HEK293 (cell line): Measurements from ENCODE around the gene PACS1.

Experiments
- CTCF ChIP-seq: fragments of 450-650 bp; formaldehyde crosslinking; IDR thresholded peaks from 2 replicates; pipeline ENCODE4 v1.5.1; 2016; ENCODE audit warnings: missing biosample characterization, missing genetic modification characterization
- GLIS2 ChIP-seq: fragments of 450-650 bp; formaldehyde crosslinking; IDR thresholded peaks from 2 replicates; pipeline ENCODE4 v1.5.1; 2016; ENCODE audit warnings: missing biosample characterization, missing genetic modification characterization
- MZF1 ChIP-seq: fragments of 450-650 bp; formaldehyde crosslinking; IDR thresholded peaks from 2 replicates; pipeline ENCODE4 v1.5.1; 2017; ENCODE audit warnings: missing biosample characterization, missing genetic modification characterization, borderline replicate concordance
- ZNF280D ChIP-seq: fragments of 450-650 bp; formaldehyde crosslinking; IDR thresholded peaks from 2 replicates; pipeline ENCODE4 v1.5.1; 2016; ENCODE audit warnings: missing biosample characterization, missing genetic modification characterization
- ZNF600 ChIP-seq: fragments of 450-650 bp; formaldehyde crosslinking; IDR thresholded peaks from 2 replicates; pipeline ENCODE4 v1.5.1; 2016; ENCODE audit warnings: missing biosample characterization, missing genetic modification characterization

- TF ChIP-seq ZNF280D (tag by site-specific recombination) (no peak), CTCF (tag by site-specific recombination) (no peak), GLIS2 (no peak), MZF1 (no peak), ZNF600 (no peak)
Observed at GRCh38 chr11:66266378-66267038, 196.4 kb downstream of the PACS1 start.
